Measurements from ENCODE around the gene TSPAN2. TPM values are rescaled to one million over a fixed set of nuclear protein-coding genes. Genes with fewer than 3 reads are reported as not detected.
A peak's percentile ranks its signal among the peaks of the same experiment; 100 is the strongest.

Gene TSPAN2
- polyA plus RNA-seq, 2 of the 4 experiments (the other 2 are of a cell fraction), result 1.7 to 2.7 TPM

DNA sequence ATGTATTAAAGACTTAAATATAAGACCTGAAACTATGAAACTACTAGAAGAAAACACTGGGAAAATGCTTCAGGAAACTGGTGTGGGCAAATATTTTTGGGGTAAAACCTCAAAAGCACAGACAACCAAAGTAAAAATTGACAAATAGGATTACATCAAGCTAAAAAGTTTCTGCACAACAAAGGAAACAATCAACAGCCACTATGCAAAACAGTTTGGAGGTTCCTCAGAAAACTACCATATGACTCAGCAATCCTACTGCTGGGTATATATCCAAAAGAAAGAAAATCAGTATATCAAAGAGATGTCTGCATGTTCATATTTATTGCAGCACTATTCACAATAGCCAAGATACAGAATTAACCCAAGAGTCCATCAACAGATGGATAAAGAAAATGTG is 42.6 kb downstream of the TSPAN2 start (continued):
- TF ChIP-seq MAZ (IDR thresholded peaks at IDR 0.05; ENCODE audit: borderline replicate concordance, low read depth, low read length), result no peak
- TF ChIP-seq ZSCAN20 (CRISPR knock-in tag; IDR thresholded peaks at IDR 0.05), result no peak
- TF ChIP-seq EHMT2 (IDR thresholded peaks at IDR 0.05; ENCODE audit: low read depth), result no peak
- TF ChIP-seq HOXB5 (CRISPR knock-in tag; IDR thresholded peaks at IDR 0.05), result no peak
- TF ChIP-seq SREBF2 (IDR thresholded peaks at IDR 0.05), result no peak
- TF ChIP-seq EP300 (IDR thresholded peaks at IDR 0.05), result no peak
- TF ChIP-seq, protein P1, sequence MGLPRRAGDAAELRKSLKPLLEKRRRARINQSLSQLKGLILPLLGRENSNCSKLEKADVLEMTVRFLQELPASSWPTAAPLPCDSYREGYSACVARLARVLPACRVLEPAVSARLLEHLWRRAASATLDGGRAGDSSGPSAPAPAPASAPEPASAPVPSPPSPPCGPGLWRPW (IDR thresholded peaks at IDR 0.05), result no peak
- TF ChIP-seq NFE2L2 (conservative IDR thresholded peaks at IDR 0.05; ENCODE audit: low read length), result no peak
- no peak for TF ChIP-seq MAFK (IDR thresholded peaks at IDR 0.05; ENCODE audit: partially characterized antibody)
- TF ChIP-seq, protein P2, sequence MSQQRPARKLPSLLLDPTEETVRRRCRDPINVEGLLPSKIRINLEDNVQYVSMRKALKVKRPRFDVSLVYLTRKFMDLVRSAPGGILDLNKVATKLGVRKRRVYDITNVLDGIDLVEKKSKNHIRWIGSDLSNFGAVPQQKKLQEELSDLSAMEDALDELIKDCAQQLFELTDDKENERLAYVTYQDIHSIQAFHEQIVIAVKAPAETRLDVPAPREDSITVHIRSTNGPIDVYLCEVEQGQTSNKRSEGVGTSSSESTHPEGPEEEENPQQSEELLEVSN (IDR thresholded peaks at IDR 0.05; ENCODE audit: borderline replicate concordance, low read depth), result no peak
- TF ChIP-seq TFCP2L1 (CRISPR knock-in tag; IDR thresholded peaks at IDR 0.05), result no peak
- TF ChIP-seq, protein P3, sequence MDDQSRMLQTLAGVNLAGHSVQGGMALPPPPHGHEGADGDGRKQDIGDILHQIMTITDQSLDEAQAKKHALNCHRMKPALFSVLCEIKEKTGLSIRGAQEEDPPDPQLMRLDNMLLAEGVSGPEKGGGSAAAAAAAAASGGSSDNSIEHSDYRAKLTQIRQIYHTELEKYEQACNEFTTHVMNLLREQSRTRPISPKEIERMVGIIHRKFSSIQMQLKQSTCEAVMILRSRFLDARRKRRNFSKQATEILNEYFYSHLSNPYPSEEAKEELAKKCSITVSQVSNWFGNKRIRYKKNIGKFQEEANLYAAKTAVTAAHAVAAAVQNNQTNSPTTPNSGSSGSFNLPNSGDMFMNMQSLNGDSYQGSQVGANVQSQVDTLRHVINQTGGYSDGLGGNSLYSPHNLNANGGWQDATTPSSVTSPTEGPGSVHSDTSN (IDR thresholded peaks at IDR 0.05), result no peak

DNA sequence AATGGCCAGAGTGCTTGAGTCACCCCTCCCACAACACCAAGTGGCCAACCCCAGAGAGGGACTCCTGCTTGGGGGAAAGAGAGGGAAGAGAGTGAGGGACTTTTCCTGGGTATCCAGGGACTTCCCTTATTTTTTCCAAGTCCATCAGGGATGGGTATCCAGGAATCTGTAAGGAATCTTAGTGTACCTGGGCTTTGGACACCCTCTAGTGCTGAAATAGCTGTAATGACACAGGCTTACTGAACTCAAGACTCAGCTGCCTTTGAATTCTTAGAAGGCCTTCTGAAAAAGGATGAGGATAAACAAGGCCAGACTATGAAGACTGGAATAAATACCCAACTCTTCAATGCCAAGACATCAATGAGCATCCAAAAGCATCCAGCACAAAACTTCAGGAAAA is 47.6 kb downstream of the TSPAN2 start:
- H3K4me3 ChIP-seq, result no peak overlapping the region
- no peaks in the 10 kb centered on the region; the same call in 2 of the 3 replicates for H3K9me3 ChIP-seq
- FAIRE-seq, result no peak
- ATAC-seq, result peak in 1 of 2 experiments; percentile 55; a peak in 2 of 6 replicates
- ChIA-PET CTCF (interaction anchor here (0.9 to 1.7 kb wide), 4 partner anchors 10 to 65 kb away, joined by 3 to 4 read pairs (median 3); partner anchors contain the start of gene TSHB), POLR2A (no interaction called here)
- peak; percentile 13 to 42; a peak in 2 of 5 replicates for TF ChIP-seq RAD21 (conservative IDR thresholded peaks at IDR 0.05 in 1 of 2, IDR thresholded peaks at IDR 0.05 in 1 of 2)
- TF ChIP-seq NFE2L2 (conservative IDR thresholded peaks at IDR 0.05; ENCODE audit: low read length), result no peak
- TF ChIP-seq, protein P4, sequence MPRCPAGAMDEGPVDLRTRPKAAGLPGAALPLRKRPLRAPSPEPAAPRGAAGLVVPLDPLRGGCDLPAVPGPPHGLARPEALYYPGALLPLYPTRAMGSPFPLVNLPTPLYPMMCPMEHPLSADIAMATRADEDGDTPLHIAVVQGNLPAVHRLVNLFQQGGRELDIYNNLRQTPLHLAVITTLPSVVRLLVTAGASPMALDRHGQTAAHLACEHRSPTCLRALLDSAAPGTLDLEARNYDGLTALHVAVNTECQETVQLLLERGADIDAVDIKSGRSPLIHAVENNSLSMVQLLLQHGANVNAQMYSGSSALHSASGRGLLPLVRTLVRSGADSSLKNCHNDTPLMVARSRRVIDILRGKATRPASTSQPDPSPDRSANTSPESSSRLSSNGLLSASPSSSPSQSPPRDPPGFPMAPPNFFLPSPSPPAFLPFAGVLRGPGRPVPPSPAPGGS (IDR thresholded peaks at IDR 0.05), result no peak
- TF ChIP-seq BHLHE40 (IDR thresholded peaks at IDR 0.05; ENCODE audit: low read depth, low read length), result no peak
- TF ChIP-seq GATA3 (IDR thresholded peaks at IDR 0.05; ENCODE audit: borderline replicate concordance), result no peak
- TF ChIP-seq, protein P5, sequence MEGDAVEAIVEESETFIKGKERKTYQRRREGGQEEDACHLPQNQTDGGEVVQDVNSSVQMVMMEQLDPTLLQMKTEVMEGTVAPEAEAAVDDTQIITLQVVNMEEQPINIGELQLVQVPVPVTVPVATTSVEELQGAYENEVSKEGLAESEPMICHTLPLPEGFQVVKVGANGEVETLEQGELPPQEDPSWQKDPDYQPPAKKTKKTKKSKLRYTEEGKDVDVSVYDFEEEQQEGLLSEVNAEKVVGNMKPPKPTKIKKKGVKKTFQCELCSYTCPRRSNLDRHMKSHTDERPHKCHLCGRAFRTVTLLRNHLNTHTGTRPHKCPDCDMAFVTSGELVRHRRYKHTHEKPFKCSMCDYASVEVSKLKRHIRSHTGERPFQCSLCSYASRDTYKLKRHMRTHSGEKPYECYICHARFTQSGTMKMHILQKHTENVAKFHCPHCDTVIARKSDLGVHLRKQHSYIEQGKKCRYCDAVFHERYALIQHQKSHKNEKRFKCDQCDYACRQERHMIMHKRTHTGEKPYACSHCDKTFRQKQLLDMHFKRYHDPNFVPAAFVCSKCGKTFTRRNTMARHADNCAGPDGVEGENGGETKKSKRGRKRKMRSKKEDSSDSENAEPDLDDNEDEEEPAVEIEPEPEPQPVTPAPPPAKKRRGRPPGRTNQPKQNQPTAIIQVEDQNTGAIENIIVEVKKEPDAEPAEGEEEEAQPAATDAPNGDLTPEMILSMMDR (IDR thresholded peaks at IDR 0.05), result 0 out of 3 replicates have a peak, but pooled peaks have one; percentile 13
- TF ChIP-seq CBX2 (IDR thresholded peaks at IDR 0.05; ENCODE audit: borderline replicate concordance, low read depth), result no peak
- TF ChIP-seq KDM5A (IDR thresholded peaks at IDR 0.05), result no peak
- H3K4me1 ChIP-seq, result no peaks in the 10 kb centered on the region
- peak in 1 of 2 experiments; percentile 21 for DNase-seq (ENCODE audit: low read depth in 1 of 2, low spot score in 1 of 2)
- no peak overlapping the region for H3K4me2 ChIP-seq
- H3K27ac ChIP-seq, result no peak overlapping the region

DNA sequence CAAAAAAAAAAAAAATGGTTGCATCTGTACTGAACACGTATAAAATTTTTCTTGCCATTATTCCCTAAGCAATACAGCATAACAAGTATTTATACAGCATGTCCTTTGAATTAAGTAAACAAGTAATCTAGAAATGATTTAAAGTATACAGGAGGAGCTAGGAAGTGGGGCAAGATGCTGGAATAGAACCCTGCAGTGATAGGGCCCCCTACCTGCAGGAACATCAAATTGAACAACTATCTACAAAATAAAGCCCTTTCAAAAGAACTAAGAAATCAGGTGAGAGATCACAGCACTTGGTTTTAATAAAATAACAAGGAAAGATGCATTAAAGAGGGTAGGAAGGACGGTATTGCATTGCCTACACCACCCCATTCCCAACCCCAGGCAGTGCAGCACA is 48.8 kb downstream of the TSPAN2 start:
- H3K27ac ChIP-seq, result no peak overlapping the region
- no peaks in the 10 kb centered on the region for H3K4me1 ChIP-seq
- H3K4me3 ChIP-seq, result no peak overlapping the region
- 43% methylated on average over 2 of the region's 2 CpGs for WGBS (ENCODE audit: missing lambda C conversion rate)
- no peak for FAIRE-seq
- ATAC-seq, result no peak
- no peaks in the 10 kb centered on the region for H3K9me3 ChIP-seq
- ChIA-PET POLR2A (no interaction called here), CTCF (interaction anchor here (0.7 to 1.7 kb wide), 2 partner anchors 11 to 70 kb away, joined by 3 read pairs; partner anchors contain the start of gene TSHB)
- TF ChIP-seq RFX5 (IDR thresholded peaks at IDR 0.05) (no peak), ESRRA (IDR thresholded peaks at IDR 0.05; ENCODE audit: borderline replicate concordance, low read length) (no peak), PHF8 (IDR thresholded peaks at IDR 0.05; ENCODE audit: borderline replicate concordance, low read depth) (no peak), JUNB (IDR thresholded peaks at IDR 0.05) (no peak)
- no peak for DNase-seq (ENCODE audit: low read depth in 1 of 2, low spot score in 1 of 2)
- H3K4me2 ChIP-seq, result no peak overlapping the region
